ENCODE data around the gene HSD17B14.
"Not testable (repeated sequence)": the region's sequence is repeated elsewhere in the genome, so short reads cannot be mapped to it uniquely, and the experiment has no call there.

The HSD17B14 gene

DNA sequence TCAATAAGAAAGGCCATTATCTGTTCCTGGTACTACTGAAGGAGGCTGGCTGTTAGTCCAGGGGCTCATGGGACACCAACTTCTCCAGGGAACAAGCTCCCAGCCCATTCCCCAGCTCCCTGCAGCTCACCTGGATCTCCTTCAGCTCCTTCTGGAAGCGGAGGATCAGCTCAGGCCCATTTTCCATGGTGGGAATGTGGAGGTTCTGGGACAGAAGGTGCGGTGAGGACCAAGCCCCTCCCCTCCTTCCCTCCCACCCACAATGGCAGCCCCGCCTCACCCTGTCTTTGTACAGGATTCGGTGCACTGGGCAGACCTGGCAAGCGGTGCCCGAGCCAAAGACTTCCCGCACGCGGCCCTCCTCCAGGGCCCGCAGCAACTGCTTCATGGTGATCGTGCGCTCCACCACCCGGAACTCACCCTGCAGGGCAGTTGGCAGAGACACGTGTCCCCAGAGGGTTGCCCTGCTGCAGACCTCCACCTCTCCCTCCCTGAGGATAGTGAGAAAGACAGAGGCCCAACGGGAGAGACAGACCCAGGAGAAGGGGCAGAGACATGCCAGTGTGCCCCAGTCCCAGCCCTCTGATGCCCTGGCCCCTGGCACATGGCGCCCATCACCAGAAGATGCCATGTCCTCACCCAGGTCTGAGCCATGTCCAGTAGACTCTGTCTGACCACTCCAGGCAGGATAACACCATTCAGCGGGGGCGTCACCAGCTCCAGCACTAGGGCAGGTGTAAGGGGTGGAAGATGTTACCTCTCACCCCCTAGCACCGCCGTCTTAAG is 39.8 kb downstream of the HSD17B14 start:
- no peak for DNase-seq (ENCODE audit: low read depth)

DNA sequence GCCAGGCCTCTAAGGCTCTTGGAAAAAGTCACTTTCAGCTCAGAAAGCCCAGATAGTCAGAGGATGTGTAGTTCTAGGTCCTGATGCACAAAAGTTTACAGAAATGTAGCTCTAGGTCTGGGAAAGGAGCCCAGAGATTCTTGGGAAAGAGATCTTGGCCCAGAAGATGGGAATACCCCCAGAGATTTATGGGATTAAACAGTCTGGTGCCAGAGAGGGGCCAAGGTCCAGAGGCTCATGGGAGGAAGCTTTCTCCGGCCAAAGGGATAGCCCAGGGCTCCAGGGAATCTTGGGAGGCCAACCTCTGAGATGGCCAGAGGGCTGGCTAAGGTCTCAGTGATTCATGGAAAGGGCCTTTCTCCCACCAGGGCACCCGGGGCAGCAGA is 40.6 kb downstream of the HSD17B14 start:
- DNase-seq (ENCODE audit: low read depth) = no peak

DNA sequence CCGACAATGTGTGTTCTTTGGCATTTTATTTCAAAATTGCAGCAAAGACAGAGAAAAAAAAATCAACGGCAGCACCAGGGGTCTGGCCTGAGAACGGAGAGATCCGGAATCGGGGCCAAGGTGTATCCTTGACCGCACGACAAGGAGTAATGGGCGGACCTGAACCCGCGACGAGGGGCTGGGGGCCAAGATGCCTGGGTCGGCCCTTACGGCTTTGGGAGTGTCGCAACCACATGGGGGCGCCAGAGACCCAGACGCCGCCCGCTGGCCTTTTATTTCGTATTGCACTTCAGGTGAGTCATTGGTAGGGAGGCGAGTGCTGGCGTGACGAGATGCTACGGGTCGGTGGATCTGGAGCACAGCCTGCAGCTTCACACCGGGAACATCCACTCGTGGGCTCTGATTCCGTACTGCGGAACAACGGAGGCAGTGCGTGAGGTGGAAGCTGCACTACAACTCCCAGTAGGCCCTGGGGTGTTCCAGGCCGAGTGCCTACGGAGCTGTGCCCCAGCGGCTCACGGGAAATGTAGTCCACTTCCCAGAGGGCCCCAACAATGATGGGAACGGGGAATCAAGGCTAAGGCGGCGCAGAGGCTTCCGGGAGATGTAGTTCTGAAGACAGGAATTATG is 41.1 kb downstream of the HSD17B14 start:
- peak; percentile 60 for DNase-seq (ENCODE audit: low read depth)

DNA sequence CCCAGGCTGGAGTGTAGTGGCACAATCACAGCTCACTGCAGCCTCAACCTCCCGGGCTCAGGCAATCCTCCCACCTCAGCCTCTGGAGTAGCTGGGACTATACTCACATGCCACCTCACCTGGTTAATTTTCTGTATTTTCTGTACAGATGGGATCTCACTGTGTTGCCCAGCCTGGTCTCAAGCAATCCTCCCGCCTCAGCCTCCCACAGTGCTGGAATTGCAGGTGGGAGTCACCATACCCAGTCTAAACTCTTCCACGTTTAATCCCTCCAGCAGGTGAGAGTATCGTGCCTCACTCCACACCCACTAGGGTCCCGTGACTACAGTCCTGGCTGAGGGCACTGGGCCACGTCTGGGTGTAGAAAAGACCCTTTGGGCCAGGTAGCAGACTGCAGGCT is 42.0 kb downstream of the HSD17B14 start:
- DNase-seq (ENCODE audit: low read depth) = no peak

DNA sequence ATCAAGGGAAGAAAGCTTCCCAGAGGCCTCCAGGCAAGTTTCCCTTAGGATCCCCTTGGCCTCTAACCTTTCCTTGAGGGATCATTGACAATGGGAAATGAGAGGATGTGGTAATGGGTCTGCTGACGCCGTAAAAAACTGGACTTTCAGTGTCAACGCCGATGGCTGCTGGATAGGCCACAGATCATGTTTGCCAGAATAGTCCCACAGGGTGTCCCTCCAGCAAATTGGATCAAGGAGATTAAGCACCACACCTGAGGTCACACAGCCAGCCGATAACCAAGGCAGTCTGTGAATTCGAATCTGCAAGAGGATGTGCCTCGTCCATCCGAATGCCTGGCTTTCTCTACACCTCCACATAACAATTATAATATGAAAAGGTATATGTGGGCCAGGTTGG is 43.0 kb downstream of the HSD17B14 start:
- DNase-seq (ENCODE audit: low read depth) = no peak

DNA sequence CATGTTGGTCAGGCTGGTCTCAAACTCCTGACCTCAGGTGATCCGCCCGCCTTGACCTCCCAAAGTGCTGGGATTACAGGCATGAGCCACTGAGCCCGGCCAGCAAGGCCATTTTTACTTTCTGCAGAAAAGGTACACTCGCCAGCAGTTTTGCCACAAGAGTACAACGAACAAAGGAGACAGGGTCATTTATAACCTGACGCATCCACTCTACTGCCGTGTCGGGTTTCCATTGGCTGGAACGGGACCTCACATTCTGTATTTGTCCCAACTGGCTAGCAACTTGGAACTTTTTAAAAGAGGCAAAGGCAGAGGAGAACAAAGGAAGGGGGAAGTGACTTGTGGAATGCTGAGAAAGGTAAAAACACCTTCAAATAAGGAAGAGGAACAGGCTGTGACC is 49.0 kb downstream of the HSD17B14 start:
- not testable (repeated sequence) for DNase-seq (ENCODE audit: low read depth)

DNA sequence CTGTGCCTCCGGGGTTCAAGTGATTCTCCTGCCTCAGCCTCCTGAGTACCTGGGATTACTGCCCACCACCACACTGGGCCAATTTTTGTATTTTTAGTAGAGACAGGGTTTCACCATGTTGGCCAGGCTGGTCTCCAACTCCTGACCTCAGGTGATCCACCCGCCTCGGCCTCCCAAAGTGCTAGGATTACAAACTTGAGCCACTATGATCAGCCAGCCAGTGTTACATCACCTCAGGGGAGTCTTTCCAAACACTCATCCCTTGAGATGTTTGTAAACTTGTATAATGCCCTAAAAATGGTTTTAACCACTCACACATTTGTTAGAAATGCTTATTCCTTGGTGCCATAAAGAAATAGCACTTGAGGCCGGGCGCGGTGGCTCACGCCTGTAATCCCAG is 49.9 kb downstream of the HSD17B14 start:
- not testable (repeated sequence) for DNase-seq (ENCODE audit: low read depth)

DNA sequence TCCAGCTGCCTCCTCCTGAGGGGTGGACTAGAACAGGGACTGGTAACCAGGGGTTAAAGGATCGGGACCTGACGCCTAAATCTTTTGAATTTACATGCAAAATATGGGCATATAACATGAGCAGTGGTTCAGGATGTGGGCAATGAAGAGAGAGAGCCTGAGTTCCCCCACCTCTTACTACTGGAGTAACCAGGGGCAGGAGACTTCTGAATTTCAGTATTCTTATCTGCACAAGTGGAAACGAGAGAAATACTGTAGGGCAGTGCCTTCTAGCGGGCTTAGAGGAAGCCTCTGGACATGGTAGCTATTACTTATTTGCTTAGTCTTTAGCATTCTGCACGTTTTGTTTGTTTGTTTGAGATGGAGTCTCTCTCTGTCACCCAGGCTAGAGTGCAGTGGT is 51.8 kb downstream of the HSD17B14 start:
- no peak for DNase-seq (ENCODE audit: low read depth)

DNA sequence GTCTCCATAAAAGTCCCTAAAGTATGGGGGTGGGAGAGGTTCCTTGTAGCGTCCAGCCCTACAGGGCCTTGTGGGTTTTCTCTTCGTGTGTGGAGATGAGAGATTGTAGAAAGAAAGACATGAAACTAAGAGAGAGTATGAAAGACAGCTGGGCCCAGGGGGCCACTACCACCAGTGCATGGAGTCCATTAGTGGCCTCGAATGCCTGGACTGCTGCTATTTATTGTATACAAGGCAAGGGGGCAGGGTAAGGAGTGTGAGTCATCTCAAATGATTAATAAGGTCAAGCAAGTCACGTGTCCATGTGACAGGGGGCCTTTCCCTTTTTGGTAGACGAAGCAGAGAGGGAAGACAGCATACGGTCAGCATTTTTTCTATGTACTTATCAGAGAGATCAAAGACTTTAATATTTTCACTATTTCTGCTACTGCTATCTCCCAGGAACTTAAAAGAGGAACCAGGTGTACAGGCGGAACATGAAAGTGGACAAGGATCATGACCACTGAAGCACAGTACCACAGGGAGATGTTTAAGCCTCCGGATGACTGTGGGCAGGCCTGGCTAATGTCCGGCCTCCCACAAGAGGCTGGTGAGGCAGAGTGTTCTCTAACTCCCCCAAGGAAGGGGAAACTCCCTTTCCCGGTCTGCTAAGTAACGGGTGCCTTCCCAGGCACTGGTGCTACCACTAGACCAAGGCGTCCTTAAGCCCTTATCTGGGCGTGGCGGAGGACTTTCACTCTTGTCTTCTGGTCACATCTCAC is 55.5 kb downstream of the HSD17B14 start:
- DNase-seq (ENCODE audit: low read depth) = no peak

DNA sequence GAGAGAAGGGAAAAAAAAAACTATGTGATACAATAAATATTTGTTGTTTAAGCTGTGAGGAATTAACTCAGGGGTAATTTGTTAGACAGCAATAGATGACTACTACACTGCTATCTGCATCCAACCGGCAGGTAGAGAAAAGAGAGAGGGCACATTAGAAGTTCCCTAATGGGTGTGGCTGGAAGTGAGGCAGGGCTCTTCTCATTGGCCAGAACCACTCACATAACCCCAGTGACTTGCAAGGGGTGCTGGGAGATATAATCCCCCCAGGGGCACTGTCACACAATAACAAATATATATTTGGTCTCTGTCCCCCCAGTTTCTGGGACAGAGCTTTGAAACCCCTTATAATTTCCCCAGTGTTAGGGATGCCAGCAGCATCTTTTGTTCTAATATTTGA is 56.7 kb downstream of the HSD17B14 start:
- no peak for DNase-seq (ENCODE audit: low read depth)

DNA sequence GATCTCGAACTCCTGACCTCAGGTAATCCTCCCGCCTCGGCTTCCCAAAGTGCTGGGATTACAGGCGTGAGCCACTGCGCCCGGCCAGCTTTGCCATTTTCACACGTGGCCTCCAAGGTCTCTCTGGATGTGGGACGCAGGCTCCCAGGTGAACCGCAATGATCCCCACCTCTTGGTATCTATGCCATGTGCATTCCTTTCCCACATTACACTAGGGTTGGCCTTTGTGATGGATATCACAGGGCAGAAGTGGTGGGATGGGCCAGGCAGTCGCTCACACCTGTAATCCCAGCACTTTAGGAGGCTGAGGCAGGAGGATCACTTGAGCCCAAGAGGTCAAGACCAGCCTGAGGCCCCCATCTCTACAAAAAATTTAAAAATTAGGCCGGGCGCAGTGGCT is 58.6 kb downstream of the HSD17B14 start:
- DNase-seq (ENCODE audit: low read depth) = no peak

DNA sequence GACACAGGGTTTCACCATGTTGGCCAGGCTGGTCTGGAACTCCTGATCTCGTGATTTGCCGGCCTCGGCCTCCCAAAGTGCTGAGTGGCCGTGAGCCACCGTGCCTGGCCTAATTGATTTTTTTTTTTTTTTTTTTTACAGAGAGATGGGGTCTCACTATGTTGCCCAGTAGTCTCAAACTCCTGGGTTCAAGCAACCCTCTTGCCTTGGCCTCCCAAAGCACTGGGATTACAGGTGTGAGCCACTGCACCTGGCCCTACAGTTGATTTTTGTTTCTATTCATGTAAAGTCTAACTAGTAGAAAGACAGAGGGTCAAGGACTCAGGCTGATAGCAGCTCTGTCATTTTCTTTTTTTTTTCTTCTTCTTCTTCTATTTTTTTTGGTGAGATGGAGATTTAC is 59.2 kb downstream of the HSD17B14 start:
- DNase-seq (ENCODE audit: low read depth) = no peak

DNA sequence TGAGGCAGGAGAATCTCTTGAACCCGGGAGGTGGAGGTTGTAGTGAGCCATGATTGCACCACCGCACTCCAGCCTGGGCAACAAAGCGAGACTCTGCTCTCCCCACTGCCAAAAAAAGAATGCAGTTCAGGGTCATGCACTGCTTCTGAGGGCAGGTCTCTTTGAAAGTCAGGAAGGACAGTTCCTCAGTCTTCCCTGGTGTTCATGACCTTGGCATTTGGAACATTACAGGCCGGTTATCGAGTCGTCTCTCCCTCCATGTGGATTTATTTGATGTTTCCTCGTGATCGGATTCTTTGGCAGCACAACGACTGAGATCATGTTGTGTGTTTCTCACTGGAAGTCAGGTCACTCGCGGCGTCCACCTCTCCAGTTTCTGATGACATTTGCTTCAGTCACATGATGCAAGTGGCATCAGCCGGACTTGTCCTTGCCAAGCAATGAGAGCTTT is 63.8 kb downstream of the HSD17B14 start:
- DNase-seq (ENCODE audit: low read depth) = no peak

DNA sequence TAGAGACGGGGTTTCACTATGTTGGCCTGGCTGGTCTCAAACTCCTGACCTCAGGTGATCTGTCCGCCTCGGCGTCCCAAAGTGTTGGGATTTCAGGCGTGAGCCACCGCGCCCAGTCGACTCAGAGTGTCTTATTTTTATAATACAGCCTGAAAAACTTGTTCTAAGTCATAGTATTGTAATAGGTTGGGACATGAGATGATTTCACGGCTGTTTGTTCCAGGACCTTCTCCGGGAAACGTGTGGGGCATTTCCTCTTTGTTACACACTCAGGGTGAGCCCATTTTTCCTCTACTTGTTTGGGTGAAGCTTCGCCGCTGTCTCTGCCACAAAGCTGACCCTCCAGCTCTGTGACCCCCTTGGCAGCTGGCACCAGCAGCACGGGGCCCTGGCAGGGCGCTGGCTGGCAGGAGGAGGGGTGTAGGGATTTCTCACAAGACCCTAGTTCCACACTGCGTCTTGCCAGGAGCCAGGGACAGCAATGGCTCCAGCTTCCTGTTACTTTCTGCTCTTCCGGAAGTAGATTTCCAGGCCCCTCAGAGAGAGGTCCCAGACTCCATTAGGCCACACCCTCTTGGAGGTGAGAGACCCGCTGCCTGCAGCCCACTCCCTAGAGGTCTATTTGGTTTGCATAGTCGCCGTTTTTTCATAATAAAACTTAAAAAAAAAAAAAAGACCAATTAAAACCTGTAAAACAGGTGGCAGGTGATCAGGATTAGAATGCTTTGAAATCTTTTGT is 65.4 kb downstream of the HSD17B14 start:
- DNase-seq (ENCODE audit: low read depth) = no peak

DNA sequence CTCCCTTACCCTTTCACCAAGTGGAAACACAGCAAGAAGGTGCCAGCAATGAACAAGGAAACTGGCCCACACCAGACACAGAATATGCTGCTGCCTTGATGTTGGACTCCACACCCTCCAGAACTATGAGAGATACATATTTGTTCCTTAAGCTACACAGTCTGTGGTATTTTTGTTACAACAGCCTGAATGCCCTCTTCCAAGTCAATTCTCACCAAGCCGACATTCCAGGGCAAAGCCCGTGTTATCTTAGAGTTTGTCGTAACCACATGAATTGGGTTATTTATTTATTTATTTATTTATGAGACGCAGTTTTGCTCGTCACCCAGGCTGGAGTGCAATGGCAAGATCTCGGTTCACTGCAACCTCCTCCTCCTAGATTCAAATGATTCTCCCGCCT is 66.0 kb downstream of the HSD17B14 start:
- DNase-seq (ENCODE audit: low read depth) = no peak

DNA sequence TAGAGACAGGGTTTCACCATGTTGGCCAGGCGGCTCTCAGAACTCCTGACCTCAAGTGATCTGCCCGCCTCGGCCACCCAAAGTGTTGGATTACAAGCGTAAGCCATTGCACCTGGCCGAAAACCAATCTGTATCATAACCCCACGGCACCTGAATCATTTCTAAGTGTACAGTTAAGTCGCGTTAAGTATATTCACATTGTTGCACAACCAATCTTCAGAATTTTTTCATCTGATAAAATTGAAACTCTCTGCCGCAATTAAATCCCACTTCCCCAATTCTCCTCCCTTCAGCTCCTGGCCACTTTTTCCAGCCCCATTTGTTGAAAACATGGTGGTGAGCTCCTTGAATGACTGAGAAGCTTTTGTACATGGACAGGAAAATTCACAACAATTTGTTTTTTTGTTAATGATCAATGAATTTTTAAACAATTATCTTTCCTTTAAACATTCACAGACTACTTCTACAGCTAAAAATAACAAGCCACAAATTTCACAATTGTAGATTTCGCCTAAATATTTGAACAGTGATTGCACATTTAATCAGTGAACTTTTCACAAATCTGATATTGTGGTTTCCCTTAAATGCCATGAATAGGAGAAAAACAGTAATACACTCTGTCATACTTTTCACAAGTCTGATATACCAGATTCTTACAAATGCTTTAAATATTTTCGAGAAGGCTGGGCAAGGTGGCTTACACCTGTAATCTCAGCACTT is 67.1 kb downstream of the HSD17B14 start:
- no peak for DNase-seq (ENCODE audit: low read depth)

DNA sequence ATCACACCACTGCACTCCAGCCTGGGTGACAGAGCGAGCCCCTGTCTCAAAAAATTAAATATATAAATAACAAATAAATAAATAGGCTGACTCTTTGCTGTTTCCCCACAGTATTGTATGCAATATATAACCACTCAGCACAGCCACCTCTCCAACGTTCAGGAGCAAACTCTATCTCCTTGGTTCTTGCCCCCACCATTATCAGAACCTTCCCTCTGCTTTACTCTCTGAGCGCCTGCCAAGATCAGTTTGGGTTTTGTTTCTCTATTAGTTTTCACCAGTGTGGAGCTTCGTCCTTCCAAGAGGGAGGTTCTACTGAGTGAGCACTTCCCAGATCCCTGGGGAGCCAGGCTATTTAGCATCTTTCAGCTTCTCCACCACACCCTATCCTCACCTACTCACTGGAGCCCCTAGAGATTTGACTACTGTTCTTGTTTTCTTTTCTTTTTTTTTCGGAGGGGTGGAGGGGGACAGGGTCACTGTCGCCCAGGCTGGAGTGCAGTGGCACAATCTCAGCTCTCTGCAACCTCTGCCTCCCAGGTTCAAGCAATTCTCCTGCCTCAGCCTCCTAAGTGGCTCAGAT is 68.0 kb downstream of the HSD17B14 start:
- DNase-seq (ENCODE audit: low read depth) = not testable (repeated sequence)

DNA sequence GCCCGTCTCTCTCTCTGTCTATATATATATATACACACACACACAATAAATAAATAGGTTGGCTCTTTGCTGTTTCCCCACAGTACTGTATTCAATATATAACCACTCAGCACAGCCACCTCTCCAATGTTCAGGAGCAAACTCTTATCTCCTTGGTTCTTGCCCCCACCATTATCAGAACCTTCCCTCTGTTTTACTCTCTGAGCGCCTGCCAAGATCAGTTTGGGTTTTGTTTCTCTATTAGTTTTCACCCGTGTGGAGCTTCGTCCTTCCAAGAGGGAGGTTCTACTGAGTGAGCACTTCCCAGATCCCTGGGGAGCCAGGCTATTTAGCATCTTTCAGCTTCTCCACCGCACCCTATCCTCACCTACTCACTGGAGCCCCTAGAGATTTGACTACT is 70.5 kb downstream of the HSD17B14 start:
- DNase-seq (ENCODE audit: low read depth) = not testable (repeated sequence)
